ENCODE data around the gene CCDC30. TPM values are rescaled to one million over a fixed set of nuclear protein-coding genes. Genes with fewer than 3 reads are reported as not detected.
A peak's percentile ranks its signal among the peaks of the same experiment; 100 is the strongest.

CCDC30 gene
- total and polyA plus RNA-seq, 9 of the 15 experiments (the other 6 are each of a cell fraction or from before 2014, with no cell fraction given): 0.05 to 0.91 (median 0.24) TPM

- TF ChIP-seq, protein P1, sequence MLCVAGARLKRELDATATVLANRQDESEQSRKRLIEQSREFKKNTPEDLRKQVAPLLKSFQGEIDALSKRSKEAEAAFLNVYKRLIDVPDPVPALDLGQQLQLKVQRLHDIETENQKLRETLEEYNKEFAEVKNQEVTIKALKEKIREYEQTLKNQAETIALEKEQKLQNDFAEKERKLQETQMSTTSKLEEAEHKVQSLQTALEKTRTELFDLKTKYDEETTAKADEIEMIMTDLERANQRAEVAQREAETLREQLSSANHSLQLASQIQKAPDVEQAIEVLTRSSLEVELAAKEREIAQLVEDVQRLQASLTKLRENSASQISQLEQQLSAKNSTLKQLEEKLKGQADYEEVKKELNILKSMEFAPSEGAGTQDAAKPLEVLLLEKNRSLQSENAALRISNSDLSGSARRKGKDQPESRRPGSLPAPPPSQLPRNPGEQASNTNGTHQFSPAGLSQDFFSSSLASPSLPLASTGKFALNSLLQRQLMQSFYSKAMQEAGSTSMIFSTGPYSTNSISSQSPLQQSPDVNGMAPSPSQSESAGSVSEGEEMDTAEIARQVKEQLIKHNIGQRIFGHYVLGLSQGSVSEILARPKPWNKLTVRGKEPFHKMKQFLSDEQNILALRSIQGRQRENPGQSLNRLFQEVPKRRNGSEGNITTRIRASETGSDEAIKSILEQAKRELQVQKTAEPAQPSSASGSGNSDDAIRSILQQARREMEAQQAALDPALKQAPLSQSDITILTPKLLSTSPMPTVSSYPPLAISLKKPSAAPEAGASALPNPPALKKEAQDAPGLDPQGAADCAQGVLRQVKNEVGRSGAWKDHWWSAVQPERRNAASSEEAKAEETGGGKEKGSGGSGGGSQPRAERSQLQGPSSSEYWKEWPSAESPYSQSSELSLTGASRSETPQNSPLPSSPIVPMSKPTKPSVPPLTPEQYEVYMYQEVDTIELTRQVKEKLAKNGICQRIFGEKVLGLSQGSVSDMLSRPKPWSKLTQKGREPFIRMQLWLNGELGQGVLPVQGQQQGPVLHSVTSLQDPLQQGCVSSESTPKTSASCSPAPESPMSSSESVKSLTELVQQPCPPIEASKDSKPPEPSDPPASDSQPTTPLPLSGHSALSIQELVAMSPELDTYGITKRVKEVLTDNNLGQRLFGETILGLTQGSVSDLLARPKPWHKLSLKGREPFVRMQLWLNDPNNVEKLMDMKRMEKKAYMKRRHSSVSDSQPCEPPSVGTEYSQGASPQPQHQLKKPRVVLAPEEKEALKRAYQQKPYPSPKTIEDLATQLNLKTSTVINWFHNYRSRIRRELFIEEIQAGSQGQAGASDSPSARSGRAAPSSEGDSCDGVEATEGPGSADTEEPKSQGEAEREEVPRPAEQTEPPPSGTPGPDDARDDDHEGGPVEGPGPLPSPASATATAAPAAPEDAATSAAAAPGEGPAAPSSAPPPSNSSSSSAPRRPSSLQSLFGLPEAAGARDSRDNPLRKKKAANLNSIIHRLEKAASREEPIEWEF (CRISPR knock-in tag; IDR thresholded peaks at IDR 0.05): peak; percentile 62; the same call in 1 of the 2 replicates
- TF ChIP-seq ZNF354B (CRISPR knock-in tag; IDR thresholded peaks at IDR 0.05) (peak; percentile 32; the same call in 1 of the 2 replicates), ZNF518B (CRISPR knock-in tag; IDR thresholded peaks at IDR 0.05) (no peak), KDM4B (IDR thresholded peaks at IDR 0.05; ENCODE audit: borderline replicate concordance in 2 of 2, low read depth in 1 of 2) (peak in 1 of 2 experiments; percentile 92; a peak in 2 of 4 replicates), HCFC1 (IDR thresholded peaks at IDR 0.05; ENCODE audit: low read depth, low read length) (peak; percentile 85), PBX2 (CRISPR knock-in tag; IDR thresholded peaks at IDR 0.05; ENCODE audit: low read depth) (no peak), PBX2 (tag; conservative IDR thresholded peaks at IDR 0.05; ENCODE audit: low read depth) (0 out of 2 replicates have a peak, but pooled peaks have one; percentile 34), WHSC1 (IDR thresholded peaks at IDR 0.05; ENCODE audit: low read length) (no peak), LARP7 (IDR thresholded peaks at IDR 0.05) (0 out of 2 replicates have a peak, but pooled peaks have one; percentile 9), TARDBP (IDR thresholded peaks at IDR 0.05) (0 out of 2 replicates have a peak, but pooled peaks have one; percentile 24), SRSF7 (optimal IDR thresholded peaks at IDR 0.05; ENCODE audit: low read depth, low read length) (no peak)
- TF ChIP-seq, protein P2, sequence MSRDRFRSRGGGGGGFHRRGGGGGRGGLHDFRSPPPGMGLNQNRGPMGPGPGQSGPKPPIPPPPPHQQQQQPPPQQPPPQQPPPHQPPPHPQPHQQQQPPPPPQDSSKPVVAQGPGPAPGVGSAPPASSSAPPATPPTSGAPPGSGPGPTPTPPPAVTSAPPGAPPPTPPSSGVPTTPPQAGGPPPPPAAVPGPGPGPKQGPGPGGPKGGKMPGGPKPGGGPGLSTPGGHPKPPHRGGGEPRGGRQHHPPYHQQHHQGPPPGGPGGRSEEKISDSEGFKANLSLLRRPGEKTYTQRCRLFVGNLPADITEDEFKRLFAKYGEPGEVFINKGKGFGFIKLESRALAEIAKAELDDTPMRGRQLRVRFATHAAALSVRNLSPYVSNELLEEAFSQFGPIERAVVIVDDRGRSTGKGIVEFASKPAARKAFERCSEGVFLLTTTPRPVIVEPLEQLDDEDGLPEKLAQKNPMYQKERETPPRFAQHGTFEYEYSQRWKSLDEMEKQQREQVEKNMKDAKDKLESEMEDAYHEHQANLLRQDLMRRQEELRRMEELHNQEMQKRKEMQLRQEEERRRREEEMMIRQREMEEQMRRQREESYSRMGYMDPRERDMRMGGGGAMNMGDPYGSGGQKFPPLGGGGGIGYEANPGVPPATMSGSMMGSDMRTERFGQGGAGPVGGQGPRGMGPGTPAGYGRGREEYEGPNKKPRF (IDR thresholded peaks at IDR 0.05; ENCODE audit: low read depth, low read length): no peak
Observed at GRCh38 chr1:42657981-42658876, 195.1 kb downstream of the CCDC30 start, which contains the start of gene PPIH (continued).
